Loucy (cell line): ENCODE data around the gene PCSK5.

ENCODE experiments used
- CTCF ChIP-seq: fragments of 200-600 bp; sonication (generic); conservative IDR thresholded peaks from 2 replicates; pipeline ENCODE4 v1.5.1; 2014; ENCODE audit warnings: mild to moderate bottlenecking, antibody characterized with exemption, low read length
- EZH2phosphoT487 ChIP-seq: fragments of 200-600 bp; IDR thresholded peaks from 2 replicates; pipeline ENCODE4 v1.6.1; 2018; ENCODE audit warnings: antibody characterized with exemption, mild to moderate bottlenecking, moderate library complexity, borderline replicate concordance

DNA sequence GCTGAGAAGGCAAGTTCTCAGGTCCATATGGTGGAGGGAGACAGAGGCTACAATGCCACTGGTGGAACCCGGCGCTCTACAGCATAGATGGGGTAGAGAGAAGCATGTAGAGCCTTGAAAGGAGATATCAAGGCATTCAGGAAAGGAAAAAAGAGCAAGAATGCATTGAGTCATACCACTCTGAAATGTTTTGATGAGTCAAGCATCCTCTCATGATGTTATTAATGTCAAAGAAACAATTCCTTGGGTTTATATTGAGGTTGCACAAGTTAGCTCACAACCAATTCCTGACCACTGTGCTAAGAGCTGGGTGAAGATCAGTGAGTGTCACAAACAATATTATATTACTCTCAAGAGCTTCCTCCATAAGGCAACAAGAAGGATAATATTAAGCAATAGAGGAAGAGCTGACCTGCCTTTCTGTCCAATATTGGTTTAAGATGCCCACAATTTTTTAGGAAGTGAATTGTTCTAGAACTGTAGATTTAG is 325.7 kb downstream of the PCSK5 start:
- TF ChIP-seq CTCF, result no peak
- TF ChIP-seq EZH2phosphoT487, result no peak
